HG02642 (cell line): ENCODE measurements around the gene BTF3.
"Not testable (repeated sequence)": the region's sequence is repeated elsewhere in the genome, so short reads cannot be mapped to it uniquely, and the experiment has no call there.

Source experiments
- ATAC-seq: cut with Tn5 transposase; IDR thresholded peaks from one replicate; pipeline ENCODE4 v1.9.1; 2021; ENCODE audit warnings: mild to moderate bottlenecking; ENCODE audit not compliant: unreplicated experiment, poor library complexity

Gene BTF3

DNA sequence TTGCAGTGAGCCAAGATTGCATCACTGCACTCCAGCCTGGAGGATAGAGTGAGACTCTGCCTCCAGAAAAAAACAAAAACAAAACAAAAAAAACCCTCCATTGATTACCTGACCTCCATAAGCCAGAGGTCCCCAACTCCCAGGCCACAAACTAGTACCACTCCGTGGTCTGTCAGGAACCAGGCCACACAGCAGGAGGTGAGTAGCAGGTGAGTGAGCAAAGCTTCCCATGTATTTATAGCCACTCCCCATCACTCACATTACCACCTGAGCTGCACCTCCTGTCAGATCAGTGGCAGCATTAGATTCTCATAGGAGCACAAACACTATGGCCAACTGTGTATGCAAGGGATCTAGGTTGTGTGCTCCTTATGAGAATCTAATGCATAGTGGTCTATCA lies 13.7 kb upstream of the BTF3 start:
- no peak for ATAC-seq

DNA sequence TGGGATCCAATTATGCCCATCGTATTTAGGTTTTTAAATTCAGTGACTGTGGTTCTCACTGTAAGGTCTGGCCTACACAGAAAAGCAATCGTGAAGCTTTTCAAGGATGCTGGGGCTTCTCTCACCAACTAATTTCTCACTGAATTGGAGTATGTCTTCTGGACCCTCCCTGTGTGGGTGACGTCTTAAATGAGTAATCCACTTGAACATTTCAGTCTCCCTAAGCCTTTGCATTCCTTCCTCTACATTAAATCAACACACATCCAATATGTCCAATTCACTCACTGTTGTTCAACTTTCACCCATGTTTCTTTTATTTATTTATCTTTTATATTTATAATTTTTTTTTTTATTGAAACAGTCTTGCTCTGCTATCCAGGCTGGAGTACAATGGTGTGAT lies 12.5 kb upstream of the BTF3 start:
- no peak for ATAC-seq

DNA sequence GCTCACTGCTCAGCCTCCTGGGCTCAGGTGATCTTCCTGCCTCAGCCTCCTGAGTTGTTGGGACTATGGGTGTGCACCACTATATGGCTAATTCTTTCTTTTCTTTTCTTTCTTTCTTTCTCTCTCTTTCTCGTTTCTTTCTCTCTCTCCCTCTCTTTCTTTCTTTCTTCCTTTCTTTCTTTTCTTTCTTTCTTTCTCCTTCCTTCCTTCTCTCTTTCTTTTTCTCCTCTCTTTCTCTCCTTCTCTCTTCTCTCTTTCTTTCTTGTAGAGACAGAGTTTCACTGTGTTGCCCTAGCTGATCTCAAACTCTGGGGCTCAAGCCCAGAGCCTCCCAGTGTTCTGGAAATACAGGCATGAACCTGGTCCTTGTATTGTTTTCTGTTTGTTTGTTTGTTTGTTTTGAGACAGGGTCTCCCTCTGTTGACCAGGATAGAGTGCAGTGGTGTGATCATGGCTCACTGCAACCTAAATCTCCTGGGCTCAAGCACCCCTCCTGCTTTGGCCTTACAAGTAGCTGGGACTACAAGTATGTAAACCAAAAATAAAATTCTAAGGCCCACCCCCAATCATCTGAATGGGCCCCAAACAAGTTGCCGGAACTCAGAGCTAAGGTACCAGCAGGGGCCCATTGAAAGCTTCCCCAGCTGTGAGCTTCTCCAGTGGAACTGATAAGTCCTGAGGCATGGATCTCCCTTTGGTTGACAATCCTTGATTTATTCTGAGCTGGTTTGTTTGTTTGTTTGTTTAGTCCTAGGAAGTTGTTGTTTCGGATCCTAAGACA lies 11.9 kb upstream of the BTF3 start:
- no peak for ATAC-seq

DNA sequence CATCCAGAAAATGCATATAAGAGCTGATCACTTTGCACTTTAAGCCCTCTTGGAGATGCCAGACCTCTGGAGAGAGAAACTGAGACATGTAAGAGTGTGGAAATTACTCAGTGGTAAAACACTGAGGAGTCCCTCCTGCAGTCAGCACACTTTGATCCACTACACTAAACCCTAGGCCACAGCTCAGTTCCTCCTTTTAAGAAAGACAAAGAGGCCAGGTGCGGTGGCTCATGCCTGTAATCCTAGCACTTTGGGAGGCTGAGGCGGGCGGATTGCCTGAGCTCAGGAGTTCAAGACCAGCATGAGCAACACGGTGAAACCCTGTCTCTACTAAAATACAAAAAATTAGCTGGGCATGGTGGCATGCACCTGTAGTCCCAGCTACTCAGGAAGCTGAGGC lies 11.0 kb upstream of the BTF3 start:
- ATAC-seq, result not testable (repeated sequence)

DNA sequence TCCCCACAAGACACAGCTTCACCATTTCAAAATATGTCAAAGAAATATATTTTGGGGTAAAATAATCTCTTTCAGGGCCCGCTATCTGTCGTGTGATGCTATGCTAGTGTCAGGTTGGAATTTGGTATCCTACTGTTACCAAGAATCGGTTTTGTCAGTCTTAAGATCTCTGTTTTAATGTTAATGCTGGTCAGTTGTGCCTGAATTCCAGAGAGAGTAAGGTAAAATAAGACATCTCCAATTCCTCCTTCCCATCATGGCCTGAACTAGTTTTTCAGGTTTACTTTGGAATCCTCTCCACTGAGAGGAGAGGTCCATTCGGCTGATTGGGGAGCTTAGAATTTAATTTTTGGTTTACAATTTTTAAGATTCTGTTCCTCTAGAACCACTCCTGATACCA lies 10.4 kb upstream of the BTF3 start:
- ATAC-seq, result no peak

DNA sequence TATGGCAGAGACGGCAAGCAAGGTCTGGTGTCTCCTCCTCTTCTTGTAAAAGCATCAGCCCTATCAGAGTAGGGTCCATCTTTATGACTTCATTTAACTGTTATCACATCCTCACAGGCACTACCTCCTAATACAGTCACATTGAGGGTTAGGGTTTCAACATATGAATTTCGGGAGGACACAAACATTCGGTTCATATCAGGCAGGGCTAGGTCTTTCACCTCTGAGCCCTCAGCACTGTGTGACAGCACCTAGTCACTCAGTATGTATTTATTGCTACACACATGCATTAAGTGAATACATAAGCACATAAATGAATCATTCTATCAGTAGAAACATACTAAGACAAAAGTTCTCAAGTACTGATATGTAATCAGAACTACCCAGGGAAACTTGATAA lies 9.4 kb upstream of the BTF3 start:
- ATAC-seq, result no peak

DNA sequence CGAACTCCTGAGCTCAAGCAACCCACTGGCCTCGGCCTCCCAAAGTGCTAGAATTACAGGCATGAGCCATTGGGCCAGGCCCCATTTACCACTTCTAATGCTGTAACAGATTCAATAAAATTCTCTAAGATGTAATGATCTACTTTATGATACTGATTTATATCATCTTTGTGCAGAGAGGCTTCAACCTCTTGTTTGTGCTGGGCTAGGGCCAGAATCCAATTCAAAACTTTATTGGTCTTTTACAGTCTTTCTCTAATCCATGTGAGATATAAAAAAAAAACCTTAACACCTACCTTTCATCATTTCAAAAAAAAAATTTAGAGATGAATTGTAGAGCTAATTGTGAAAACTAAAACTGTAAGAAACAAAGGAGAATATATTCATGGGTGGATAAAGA lies 8.2 kb upstream of the BTF3 start:
- no peak for ATAC-seq

DNA sequence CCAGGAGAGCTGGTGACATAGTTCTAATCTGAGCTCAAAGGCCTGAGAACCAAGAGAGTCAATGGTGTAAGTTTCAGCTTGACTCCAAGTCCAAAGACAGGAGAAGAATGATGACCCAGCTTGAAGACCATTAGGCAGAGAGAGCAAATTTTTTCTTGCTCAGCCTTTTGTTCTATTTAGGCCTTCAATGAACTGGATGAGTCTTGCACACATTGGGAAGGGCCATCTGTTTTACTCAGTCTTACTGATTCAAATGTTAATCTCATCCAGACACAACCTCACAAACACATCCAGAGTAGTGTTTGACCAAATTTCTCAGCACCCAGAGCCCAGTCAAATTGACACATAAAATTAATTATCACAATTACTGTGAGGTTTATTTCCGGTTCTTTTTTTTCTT lies 7.1 kb upstream of the BTF3 start:
- no peak for ATAC-seq

DNA sequence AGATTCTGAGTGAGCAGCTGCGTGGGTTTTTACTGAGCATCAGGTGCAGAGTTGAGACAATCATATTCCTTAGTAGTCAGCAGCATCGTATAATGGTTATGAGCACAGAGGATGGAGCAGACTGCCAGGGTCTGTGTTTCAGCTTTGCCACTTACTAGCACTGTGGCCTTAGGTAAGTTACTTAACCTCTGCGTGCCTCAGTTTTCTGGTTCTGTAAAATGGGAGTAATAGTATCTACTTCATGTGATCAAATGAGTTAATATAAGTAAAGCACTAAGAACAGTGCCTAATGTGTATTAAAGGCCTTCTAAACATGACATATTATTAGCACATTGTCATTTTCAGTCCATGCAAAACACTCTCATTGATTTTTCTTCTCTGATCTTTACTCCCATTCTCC lies 4.8 kb upstream of the BTF3 start:
- no peak for ATAC-seq

DNA sequence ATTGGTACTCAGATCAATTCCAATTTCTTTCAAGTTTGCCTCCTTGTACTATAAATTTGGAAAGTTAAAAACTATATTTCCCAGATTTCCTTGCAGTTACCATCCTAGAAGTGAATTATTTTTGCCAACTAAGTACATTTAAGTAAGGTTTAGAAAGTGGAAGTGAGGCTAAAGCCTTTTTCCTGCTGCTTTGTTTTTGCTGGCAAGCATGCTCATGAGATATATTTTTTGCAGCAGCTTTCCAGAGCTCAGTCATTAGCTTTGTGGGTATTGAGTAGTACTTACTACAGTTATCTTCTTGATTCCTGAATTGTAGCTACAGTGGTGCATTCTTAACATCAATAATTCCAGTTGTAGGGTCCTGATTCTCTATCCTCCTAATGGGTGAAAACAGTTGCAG lies 3.5 kb upstream of the BTF3 start:
- ATAC-seq, result no peak

DNA sequence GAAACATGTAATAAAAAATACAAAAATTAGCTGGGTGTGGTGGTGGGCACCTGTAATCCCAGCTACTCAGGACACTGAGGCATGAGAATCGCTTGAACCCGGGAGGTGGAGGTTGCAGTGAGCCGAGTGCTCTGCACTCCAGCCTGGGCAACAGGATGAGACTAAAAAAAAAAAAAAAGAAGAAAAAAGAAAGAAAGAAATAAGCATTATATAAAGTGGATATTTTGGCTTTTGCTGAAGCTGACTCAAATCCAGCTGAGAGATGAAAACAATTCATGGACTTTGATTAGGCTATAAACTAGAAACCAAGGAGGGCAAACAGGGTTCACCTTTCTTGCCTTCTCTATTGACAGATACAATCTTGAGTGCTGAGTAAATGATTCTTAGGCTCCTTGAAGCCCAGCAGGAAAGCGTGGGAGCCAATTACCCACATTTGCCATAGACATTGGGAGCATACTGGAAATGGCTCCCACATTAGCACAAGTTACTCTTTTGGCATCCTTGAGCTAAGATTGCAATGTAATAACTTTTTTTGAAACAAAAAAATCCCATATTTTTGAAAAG lies 2.4 kb upstream of the BTF3 start:
- no peak for ATAC-seq

DNA sequence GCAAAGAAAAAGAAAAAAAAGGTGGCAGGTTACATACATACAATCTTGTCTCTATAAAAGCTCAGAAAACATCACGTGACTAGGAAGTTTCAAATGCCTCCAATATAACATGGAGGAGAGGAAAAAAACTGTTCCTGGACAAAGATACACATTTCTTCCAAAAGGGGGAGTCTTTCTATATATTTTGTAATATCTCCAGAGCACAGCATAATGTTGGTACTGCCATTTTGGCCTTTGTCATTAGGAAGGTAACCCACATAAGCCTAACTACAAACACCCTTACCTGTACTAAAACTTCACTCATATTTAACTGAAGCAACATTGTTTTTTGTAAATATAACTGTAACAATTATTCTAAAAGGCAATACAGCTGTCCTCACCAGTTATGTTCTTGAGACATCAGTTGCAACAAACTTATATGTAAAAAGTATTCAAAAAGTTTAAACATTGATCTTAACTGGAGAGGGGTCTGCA lies 1.2 kb upstream of the BTF3 start:
- no peak for ATAC-seq

DNA sequence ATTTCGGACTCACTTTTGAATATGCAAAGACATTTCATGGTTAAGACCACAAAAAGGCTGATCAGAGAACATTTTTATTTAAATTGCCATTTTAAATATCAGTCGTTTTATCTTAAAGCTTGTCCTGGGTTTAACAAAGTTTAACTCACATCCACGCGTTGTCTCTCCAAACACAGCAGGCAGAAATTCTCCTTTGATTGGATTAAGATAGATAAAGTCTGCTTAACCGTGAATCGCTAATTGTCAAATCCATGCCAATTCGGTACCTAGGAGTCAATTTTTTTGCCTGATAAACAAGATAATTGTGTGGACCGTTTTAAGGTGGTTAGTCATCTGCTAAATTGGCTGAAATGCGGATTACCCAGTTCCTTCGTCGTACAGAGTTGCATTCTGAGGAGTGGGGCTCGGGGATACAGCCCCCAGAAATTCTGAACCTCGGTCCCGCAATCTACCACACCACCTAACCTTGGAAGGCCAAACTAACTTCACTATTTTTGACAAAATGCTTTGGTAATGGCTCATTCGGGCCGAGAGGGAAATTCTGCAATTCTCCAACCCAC lies 665 bp upstream of the BTF3 start:
- ATAC-seq, result no peak

DNA sequence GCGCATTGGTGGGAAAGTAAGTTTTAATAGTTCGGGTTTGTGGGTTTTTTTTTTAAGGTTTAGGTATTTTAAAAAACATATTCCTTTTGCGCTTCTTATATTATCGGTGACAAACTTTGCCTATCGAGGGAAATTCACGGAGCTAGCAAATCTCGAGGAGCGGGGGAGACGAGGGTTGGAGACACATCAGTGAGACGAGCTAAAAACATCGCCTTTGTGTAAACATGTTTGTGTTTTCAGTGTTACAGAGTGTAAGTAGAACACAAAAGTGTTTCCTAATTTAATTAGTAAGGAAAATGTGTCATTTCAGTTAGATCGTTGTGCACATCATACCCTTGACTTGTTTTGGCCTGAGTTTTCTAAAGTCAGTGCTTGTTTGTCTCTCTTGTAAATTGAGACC lies 945 bp downstream of the BTF3 start:
- no peak for ATAC-seq

DNA sequence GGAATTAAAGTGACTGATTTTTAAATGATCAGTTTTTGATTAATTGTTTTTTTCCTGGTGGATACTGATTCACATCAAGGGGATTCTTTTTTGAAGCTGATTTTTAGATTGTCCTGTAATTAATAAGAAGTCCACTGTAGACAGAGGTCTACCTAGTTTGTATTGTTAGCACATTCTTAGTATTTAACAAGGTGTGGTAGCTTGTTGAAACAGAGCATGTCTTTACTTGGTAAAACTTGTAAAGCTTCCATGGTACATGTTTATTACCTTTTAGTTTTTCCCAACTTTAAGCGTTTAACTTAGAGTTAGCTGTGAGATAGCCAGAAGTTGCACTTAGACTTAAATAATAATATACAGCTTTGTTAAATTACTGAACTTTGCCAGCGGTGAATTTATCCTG lies 1.5 kb downstream of the BTF3 start:
- no peak for ATAC-seq

DNA sequence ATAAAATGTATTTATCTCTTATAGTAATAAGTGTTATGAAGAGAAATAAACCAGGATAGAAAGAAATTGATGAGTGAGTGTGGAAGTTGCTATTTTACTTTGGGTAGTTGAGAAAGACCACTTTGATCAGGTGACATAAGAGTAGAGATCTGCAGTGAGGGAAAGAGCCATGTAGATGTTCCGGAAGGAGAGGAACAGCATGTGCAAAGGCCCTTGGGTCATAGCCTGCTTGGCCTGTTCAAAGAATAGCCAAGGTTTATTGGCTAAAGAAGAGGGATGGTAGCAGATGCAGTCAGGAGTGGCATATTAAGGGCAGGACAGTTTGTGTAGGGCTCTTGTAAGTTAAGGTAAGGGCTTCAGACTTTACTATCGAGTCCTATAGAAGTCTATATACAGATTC lies 3.2 kb downstream of the BTF3 start:
- no peak for ATAC-seq

DNA sequence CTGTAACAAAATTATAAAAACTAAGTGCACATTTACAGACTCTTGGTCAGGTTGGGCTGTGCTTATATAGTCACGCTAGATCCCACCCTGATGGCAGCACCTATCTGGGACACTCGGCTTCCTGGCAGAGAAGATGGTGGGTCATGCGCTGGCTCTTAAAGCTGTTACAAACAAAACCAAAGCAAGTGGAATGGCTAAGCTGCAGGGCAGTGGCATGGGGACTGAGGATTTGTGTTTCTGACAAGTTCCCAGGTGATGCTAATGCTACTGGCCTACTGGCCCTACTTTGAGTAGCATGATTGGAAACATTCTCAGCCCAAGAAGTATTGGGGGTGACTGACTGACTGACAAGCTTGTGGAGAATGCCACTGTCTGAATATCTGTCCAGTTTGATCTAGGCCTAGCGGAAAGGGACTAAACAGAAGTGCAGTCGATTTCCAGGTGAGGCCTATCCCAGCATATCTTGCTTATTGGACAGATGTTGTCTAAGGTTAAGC lies 8.3 kb downstream of the BTF3 start:
- ATAC-seq, result no peak

DNA sequence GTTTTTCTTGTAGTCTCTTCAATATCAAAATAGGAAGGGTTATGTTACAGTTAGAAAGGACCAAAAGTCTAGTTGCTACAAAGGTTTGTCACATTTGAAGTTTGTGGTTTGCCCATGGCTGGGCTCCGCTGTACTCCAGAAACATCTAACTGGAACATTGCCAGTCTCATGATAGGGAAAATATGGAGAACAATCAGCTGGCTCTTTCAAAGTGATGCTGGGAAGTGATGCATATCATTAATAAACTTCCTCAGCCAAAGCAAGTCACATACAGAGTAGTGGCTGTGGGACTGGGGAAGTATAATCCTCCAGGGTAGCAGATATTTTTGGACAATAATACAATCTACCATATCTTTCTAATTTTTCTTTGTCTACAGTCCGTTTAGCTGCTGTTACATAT lies 8.8 kb downstream of the BTF3 start:
- ATAC-seq, result no peak

DNA sequence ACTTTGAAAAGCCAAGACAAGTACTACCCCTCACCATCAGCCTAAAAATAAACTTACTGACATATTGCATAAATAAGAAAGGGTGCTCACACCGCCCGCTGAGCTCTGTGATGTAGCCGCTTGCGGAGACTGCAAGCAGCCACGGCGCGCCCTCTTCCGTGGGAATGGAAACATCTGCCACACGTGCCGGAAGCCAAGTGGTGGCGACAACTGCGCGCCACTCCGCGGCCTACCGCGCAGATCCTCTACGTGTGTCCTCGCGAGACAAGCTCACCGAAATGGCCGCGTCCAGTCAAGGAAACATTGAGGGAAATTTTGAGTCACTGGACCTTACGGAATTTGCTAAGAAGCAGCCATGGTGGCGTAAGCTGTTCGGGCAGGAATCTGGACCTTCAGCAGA lies 10.3 kb downstream of the BTF3 start:
- ATAC-seq, result peak; percentile 55

DNA sequence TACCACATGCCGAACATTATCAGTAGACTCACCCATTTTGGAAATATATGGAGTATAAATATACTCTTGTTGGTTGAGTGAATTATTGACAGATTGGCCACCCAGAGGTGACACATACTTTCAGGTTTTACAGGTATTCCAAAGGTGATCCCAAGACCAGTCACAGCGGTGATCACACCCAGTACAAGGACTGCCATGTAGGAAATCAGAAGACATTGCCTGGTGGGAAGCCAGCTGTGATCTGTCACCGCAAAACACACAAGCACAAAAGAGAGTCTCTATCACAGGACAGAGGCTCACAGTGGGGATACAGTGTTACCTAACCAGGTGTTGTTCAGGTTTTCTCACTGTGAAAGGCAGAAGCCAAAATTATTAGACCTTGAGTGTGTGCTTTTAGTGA lies 15.8 kb downstream of the BTF3 start:
- no peak for ATAC-seq

DNA sequence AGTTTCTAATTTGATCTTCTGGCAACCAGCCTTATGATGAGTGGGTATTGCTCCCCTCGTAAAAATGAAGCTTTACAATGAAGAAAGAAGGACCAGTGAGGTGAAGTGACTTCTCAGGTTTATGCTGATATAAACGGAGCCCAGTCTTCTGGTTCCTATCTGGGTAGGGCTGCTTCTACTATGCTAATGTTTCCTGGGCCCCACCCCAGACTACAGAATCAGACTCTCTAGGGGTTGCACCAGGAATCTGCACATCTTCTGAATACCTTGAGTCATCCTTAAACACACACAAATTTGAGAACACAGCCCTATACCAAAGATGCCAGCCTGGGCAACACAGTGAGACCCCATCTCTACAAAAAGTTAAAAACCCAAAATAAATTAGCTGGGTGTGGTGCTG lies 16.2 kb downstream of the BTF3 start:
- ATAC-seq, result no peak

DNA sequence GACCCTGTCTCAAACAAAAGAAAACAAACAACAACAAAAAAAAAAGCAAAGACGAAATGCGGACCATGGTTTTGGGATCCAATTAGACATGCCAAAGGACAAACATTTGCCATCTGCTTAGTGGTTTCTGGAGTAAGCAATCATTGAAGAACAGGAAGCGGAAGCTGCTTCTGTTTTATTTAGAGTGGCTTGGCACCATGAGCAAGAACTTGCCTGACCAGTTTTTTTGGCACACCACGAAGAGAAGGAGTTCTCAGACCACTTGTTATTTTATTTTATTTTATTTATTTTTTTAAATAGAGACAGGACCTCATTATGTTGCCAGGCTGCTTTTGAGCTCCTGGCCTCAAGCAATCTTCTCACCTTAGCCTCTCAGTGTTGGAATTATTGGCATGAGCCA lies 17.0 kb downstream of the BTF3 start:
- no peak for ATAC-seq
